ENCODE results near the gene MT1H.

DNA sequence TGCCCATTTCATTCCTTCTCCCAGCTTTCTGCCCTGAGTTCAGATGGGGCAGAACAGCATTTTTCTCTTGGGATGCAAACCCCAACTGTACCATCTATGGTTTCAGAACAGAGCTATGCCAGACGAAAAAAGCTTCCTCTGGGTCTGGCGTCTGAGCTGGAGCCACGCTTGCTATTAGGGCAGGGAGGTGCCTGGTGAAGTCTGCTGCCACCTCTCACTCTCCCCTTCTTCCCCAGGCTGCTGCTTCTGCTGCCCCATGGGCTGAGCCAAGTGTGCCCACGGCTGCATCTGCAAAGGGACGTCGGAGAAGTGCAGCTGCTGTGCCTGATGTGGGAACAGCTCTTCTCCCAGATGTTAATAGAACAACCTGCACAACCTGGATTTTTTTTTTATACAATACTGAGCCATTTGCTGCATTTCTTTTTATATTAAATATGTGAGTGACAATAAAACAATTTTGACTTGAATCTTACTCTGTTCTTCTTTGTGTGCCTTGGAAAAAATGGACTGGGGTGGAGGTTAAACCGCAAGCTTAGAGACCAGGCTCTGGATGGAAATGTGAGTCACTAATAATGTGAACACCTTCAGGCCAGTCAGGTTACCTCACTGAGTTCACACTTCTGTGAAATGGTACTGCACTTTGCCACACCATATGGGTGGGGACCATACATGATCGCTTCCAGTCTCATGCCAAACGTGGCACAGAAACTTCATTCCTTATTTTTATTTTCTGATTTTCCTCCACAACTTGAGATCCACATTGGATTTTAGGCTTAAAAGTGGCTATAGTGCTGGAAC lies 32.8 kb upstream of the MT1H start:
- TF ChIP-seq, protein P1, sequence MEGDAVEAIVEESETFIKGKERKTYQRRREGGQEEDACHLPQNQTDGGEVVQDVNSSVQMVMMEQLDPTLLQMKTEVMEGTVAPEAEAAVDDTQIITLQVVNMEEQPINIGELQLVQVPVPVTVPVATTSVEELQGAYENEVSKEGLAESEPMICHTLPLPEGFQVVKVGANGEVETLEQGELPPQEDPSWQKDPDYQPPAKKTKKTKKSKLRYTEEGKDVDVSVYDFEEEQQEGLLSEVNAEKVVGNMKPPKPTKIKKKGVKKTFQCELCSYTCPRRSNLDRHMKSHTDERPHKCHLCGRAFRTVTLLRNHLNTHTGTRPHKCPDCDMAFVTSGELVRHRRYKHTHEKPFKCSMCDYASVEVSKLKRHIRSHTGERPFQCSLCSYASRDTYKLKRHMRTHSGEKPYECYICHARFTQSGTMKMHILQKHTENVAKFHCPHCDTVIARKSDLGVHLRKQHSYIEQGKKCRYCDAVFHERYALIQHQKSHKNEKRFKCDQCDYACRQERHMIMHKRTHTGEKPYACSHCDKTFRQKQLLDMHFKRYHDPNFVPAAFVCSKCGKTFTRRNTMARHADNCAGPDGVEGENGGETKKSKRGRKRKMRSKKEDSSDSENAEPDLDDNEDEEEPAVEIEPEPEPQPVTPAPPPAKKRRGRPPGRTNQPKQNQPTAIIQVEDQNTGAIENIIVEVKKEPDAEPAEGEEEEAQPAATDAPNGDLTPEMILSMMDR (IDR thresholded peaks at IDR 0.05; ENCODE audit: low read length): no peak
- TF ChIP-seq EZH2 (IDR thresholded peaks at IDR 0.05; ENCODE audit: borderline replicate concordance, low read length): no peak
